GM10847 (cell line): ENCODE results near the gene CTRL.

Experiments used
- POLR2A ChIP-seq: IDR thresholded peaks from 2 replicates; pipeline ENCODE4 v1.6.1; 2011; ENCODE audit not compliant: insufficient read length; ENCODE audit errors: extremely low read depth

The CTRL gene

DNA sequence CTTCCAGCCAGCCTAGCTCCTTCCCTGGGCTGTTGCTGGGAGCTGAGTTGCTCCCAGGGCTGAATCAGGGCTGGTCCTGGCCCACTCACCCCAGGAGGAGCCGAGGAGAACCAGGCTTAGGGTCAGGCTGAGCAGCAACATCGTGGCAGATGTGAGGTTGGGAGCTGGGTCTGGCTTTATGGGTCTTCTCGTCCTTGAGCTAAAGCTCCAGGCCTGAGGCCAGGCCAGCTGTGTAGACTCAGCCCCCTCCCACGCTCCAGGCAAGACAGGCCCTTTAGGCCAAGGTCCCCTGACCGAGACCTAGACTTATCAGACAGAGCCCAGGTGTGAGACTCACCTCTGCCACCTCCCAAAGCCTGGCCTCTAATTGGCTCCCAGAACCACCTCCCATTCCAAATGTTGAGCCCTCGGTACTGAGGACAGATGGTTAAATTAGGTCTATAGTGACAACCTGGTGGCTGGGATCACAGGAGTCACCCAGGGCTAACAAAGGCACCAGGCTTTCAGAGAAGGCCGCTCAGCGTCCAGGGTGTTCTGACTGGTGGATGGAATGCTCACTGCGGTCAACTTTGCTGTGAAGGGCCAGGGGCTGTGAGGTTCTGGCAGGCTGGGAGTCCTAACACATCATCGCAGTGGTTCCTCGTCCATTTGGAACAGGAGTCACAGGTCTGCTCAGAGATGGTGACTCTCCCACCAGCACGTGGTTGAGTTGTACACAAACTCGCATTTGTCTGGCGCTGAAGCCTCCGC, at the start of gene CTRL:
TSS of gene CTRL (minus strand) at position 151 of the 750 bp plus-strand sequence. CDS start at position 141, 10 bp downstream.
- no peak for TF ChIP-seq POLR2A

- no peak for TF ChIP-seq POLR2A
These were observed 48.5 kb upstream of the CTRL start, which contains the start of gene DPEP3 for GRCh38 chr16:67979955-67980678. Gene DPEP3, minus strand, starts transcription at chr16:67980499. Its CDS starts 119 bp downstream, at chr16:67980380.

- TF ChIP-seq POLR2A: no peak
These were observed 46.0 kb upstream of the CTRL start for GRCh38 chr16:67977469-67978227.

DNA sequence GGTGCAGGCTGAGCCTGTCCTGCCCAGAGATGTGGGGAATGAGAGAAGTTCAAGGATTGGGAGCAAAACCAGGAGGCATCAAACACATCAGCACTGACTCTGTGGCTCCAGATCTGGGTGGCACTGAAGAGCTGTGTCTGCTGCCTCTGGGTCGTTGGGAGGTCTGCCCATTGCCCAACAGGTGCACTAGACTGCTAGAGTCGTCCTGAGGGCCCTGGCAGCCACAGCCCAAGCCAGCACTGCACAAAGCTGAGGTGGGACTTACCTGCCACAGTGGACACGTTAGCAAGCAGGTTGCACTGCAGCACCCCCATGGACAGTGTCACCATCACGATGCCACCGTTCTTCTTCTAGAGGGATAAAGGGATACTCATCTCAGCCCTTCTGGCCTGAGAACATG, 45.3 kb upstream of the CTRL start:
- no peak for TF ChIP-seq POLR2A

- no peak for TF ChIP-seq POLR2A
These were observed 44.5 kb upstream of the CTRL start for GRCh38 chr16:67976205-67976604.

DNA sequence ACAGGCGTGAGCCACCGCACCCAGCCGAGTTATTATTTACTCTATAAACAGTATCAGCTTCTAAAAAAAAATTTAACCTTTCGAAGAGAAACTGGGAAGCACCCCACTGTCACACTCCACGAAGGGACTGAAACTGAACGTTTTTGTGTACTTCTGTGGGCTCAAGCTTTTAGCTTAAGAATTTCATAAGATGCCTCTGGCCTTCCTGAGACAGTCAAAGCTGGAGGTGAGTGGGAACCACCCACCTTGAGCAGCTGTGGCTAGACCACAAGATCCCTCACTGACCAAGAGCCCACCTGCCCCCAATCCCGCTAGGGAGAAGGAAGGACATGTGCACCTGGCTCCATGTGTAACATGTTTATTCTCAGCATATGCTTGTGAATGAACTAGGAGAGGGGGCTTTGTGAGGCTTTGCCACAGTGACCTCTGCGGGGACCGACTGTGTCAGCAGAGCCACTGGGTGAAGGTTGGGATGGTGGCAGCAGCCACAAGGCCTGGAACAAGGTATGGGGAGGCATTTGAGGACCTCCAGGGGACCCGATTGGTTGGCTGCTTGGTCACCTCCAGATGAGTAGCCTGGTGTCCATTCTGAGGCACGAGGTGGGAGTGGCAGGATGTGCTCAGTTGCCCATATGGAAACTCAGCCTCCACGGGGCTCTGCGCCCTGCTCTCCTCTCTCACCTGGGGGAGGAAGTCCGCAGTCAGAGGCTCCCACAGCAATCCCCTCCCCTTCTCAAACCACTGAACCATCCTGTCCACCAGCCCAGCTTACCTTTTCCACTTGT, 43.9 kb upstream of the CTRL start:
- no peak for TF ChIP-seq POLR2A

DNA sequence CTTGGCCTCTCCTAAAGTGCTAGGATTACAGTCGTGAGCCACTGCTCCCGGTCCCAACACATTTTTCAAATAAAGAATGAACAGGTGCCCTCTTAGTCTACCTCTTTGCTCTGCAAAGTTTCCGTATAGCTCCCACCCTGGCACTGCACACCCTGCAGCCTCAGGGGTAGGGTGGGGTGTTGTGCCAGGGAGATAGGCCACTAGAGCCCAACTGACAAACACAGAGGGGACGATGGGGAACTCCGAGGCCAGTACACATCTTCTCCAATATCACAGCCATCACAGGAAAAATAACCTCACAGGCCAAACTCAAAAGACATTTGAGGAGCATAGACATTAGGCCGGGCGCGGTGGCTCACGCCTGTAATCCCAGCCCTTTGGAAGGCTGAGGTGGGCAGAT, 39.4 kb upstream of the CTRL start:
- no peak for TF ChIP-seq POLR2A

- TF ChIP-seq POLR2A: no peak
These were observed 37.8 kb upstream of the CTRL start for GRCh38 chr16:67969254-67970039.

DNA sequence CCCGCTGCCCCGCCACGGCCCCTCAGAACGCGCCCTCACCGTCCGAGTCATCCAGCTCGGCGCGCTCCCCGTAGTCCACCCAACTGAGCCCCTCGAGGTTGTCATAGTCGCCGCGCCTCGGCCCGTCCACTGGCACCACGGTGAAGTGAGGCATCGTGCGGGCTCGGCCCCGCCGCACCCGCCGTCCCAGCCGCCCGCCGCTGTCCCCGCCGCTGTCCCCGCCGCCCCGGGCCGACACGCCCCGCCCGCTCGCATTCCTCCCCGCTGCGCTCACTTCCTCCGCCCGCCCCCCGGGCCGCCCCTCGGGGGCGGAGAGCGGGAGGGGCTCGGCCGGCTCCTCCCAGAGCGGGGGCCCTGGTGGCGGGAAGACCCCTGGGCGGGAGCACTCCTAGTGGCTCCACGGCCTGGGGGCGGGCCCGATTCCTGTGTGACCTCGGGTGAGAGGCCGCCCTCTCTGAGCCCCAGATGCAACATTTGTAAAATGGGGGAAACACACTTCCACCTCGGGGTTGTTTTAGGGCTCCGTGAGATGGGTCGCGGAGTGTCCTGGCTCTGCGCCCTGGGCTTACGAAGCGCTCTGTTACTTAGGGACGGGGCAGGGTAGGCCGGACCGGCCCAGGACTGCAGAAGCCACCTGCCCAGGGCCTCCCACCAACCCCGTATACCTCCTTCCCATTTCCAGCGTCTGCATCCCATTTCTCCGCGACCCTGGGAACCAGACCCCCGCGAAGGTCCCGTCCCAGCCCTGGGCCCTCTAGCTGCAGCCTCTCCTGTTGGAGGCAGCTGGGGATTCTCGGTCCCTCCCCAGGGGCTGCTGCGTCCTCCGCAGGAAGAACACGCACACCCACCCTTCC, 37.0 kb upstream of the CTRL start, which contains the start of gene SLC12A4:
TSS of gene SLC12A4 (minus strand) at position 238 of the 854 bp plus-strand sequence. CDS start at position 154, 84 bp downstream.
- peak; percentile 59 for TF ChIP-seq POLR2A

GRCh38 chr16:67967958-67968399, 36.3 kb upstream of the CTRL start:
- no peak for TF ChIP-seq POLR2A

DNA sequence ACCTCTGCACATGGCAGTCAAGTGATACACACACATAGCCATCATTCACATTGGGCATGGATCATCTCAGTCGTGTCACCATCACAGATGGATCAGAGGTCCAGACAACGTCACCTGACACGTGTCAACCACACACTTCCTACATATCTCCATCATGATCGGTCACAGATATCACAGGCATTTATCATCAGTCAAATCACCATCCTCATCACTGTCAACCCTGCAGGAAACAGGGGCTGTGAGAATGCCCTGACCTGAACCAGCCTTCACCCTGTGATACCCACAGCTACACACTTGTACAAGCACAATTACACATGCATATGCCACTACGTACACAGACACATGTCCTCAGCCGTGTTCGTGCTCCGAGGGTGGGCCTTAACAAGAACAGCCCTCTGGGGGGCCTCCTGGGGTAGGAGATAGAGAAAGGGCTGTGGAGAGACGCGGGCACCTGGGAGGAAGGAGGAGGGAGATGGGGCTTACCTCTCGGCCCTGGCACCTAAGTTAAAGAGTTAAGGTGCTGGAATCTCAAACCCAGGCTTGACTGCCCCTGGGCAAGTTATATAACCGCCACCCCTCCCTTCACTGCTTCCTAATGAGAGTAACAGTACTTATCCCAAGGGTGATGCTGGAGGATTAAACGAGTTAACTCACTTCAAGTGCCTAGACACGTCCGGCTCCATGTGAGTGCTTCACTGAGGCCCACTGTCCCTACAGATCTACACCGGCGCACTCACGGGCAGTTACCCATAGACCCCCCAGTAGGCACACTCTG, 35.7 kb upstream of the CTRL start:
- TF ChIP-seq POLR2A: no peak

GRCh38 chr16:67966549-67967182, 35.0 kb upstream of the CTRL start:
- TF ChIP-seq POLR2A: no peak
